ENCODE data around the gene ERFL.

ERFL gene

DNA sequence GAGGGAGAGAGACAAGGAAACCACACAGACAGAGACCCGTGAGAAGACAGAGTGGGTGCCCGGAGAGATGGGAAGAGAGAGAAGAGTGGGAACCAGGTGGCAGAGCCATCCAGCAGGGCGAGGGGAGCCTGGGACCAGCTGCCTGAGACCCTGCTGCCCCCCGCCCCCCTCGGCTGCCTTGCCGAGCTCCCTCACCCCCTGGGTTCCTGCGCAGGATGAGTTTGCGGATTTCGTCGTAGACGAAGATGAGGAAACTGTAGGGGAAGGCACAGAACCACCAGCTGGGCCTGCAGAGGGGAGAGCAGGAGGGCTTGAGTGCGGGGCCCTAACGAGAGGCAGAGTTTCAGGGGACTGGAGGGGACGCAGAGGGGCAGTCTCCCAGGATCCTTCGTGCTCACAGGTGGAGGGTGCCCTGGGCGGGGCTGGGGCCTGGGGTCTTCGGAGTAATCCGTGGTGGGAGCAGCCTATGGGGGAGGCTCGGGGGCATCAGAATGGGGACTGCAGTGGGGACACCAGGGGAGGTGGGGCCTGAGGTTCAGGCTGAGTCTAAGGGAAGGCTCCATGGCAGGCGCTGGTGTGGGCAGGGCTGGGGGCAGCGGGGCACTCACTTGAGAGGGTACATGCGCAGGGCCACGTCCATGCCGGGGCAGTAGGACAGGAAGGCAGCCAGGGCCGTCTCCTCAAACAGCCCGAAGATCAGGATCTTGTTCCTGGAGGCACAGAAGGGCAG, 39.0 kb upstream of the ERFL start:
- no peak overlapping the region for H3K4me3 ChIP-seq (ENCODE audit: low read depth, low read length)
- no peak for DNase-seq (ENCODE audit: low read depth)
- TF ChIP-seq, protein P1, sequence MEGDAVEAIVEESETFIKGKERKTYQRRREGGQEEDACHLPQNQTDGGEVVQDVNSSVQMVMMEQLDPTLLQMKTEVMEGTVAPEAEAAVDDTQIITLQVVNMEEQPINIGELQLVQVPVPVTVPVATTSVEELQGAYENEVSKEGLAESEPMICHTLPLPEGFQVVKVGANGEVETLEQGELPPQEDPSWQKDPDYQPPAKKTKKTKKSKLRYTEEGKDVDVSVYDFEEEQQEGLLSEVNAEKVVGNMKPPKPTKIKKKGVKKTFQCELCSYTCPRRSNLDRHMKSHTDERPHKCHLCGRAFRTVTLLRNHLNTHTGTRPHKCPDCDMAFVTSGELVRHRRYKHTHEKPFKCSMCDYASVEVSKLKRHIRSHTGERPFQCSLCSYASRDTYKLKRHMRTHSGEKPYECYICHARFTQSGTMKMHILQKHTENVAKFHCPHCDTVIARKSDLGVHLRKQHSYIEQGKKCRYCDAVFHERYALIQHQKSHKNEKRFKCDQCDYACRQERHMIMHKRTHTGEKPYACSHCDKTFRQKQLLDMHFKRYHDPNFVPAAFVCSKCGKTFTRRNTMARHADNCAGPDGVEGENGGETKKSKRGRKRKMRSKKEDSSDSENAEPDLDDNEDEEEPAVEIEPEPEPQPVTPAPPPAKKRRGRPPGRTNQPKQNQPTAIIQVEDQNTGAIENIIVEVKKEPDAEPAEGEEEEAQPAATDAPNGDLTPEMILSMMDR (conservative IDR thresholded peaks at IDR 0.05; ENCODE audit: low read depth, low read length), result no peak

DNA sequence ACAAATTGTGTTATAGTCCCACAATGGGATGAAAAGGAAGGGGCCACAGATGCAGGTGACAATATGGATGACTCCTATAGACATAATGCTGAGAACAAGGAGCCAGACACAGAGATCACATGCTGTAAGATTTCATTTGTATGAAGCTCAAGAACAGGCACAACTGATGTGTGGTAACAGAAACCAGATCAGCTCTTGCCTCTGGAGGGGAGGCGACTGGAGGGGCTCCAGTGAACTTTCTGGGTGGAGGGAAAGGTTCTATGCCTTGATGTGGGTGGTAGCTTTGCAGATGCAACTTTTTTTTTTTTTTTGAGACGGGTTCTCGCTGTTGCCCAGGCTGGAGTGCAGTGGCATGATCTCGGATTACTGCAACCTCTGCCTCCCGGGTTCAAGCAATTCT, 36.9 kb upstream of the ERFL start:
- no peak overlapping the region for H3K4me3 ChIP-seq (ENCODE audit: low read depth, low read length)
- DNase-seq (ENCODE audit: low read depth), result no peak
- TF ChIP-seq, protein P1 (conservative IDR thresholded peaks at IDR 0.05; ENCODE audit: low read depth, low read length), result no peak

DNA sequence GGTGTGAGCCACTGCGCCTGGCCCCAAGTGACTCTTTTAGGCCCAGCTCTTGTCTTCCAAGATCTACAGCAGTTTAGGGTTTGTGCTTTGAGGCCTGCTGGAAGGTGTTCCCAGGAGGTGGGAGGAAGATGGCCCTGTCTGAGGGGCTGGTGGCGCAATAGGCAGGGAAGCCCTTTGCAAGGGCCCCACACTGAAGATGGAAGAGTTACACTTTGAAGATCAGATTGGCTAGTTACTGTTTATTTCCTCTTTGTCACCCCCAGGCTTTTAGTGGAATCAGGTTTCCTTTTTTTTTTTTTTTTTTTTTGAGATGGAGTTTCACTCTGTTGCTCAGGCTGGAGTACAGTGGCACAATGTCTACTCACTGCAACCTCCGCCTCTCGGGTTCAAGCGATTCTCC, 32.7 kb upstream of the ERFL start:
- no peak for DNase-seq (ENCODE audit: low read depth)
- no peak overlapping the region for H3K4me3 ChIP-seq (ENCODE audit: low read depth, low read length)
- TF ChIP-seq, protein P1 (conservative IDR thresholded peaks at IDR 0.05; ENCODE audit: low read depth, low read length), result no peak

DNA sequence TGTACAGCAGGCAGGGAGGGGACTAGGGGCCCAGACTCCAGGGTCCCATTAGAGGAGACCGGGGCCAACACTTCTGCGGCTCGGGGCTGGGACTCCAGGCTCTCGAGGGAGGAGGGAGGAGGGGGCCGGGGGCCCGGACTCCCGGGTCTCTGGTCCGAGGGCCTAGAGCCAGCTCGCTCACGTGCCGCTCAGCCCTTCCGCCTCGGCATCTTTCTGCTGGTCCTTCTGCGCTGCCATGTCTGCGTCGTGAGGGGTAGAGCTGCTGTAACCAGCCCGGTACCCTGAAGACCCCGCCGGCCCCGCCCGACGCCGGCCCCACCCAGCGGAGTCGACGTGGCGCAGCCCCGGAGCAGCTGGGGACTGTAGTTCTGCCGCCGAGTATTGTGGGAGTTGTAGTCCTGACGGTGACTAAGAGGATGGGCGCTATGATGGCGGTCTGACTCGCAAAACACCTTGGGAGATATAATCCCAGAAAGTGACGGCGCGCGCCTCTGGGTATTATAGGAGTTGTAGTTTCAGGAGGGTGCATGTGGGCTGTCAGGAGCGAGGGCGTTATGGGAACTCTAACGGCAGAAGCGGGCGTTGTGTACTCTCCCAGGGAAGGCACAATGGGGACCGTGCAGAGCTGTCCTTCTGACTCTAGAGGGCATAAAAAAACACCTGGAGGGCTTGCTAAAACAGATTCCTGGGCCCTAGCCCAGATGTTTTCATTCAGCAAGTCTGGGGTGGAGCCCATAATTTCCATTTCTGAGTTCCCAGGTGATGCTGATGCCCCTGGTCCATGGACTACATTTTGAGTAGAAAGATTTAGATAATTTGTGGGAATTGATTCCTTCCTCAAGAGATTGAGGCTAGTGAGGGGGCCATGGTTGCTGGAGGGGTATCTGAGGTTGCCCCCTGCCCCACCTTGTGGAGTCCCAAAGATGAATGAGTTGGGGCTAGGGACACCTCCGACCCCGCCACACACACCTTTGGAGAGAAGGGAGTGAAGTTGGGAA, 31.1 kb upstream of the ERFL start, which contains the start of gene RABAC1:
TSS of gene RABAC1 (minus strand) at position 266 of the 998 bp plus-strand sequence. CDS start at position 237, 29 bp downstream.
- TF ChIP-seq, protein P1 (conservative IDR thresholded peaks at IDR 0.05; ENCODE audit: low read depth, low read length), result peak; percentile 38
- H3K4me3 ChIP-seq (ENCODE audit: low read depth, low read length), result peak within 1 kb of the TSS; percentile 90
- peak; percentile 95 for DNase-seq (ENCODE audit: low read depth)

DNA sequence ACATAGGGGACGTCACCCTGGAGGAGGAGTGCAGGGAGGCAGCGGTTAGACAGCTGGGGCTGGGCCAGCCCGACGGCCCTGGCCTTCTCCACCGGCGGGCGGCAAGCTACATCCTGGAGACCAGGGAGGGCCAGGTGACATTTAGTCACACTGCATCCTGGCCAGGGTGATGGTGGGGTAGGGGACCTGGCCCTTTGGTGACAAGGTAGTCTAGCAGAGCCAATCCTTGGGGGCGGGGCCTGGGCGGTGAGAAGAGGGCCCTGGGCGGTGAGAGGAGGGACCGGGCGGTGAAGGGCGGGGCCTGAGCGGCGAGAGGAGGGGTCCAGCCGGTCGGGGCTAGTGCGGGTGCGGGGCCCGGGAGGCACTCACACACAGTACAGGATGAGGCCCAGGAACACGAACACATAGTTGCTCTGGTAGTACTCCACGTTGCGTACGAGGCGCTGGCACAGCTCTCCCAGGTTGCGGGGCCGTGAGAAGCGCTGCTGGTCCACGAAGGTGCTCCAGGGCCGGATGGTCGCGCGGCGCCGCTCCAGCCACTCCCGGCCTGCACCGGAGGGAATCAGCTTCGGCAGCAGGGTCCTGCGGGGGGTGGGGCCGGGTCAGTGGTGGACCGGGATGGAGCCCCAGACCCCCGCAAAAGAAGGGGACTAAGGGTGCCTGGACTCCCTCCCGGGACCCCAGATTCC, 30.3 kb upstream of the ERFL start:
- TF ChIP-seq, protein P1 (conservative IDR thresholded peaks at IDR 0.05; ENCODE audit: low read depth, low read length), result no peak
- H3K4me3 ChIP-seq (ENCODE audit: low read depth, low read length), result peak overlapping the region; percentile 90
- peak; percentile 82 for DNase-seq (ENCODE audit: low read depth)

DNA sequence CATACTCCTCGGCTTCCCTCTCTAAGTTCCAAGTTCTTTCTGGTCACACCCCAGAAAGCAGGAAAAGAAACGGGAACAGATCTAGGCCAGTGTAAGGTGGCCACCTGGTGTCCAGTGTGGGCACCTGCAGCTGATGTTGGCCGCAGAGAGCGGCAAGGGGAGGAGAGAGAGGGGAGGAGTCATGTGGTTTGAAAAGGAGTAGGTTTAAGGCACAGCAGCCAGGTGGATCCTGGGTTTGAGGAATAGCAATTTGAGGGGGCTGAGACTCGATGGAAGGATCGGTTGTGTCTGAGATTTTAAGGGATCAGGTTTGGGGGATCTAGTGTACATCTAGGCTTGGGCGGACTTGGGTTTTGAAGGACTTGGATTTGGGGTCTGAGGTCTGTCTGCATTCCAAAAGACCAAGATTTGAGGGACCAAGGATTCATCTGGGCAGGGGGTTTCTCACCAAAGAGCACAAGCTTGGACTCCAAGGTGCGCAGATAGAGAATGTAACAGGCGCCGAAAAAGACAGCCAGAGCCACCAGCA, 29.7 kb upstream of the ERFL start:
- TF ChIP-seq, protein P1 (conservative IDR thresholded peaks at IDR 0.05; ENCODE audit: low read depth, low read length), result peak; percentile 87
- peak; percentile 90 for DNase-seq (ENCODE audit: low read depth)
- peak overlapping the region; percentile 90 for H3K4me3 ChIP-seq (ENCODE audit: low read depth, low read length)

Measured in choroid plexus epithelial cell (primary cell).